Natural killer cell (primary cell): ENCODE measurements around the gene MAP3K20. TPM values are rescaled to one million over a fixed set of nuclear protein-coding genes. Genes with fewer than 3 reads are reported as not detected.

ENCODE experiments used
- ATAC-seq, 3 donors: fragments of 150-1000 bp in 2 of 3; fragments of 200-7000 bp in 1 of 3; cut with Tn5 transposase; 1 replicate in 1 of 3; 2 replicates in 2 of 3; pipeline ENCODE4 v1.10.0; 2021; ENCODE audit warnings: mild to moderate bottlenecking in 2 of 3, moderate library complexity in 2 of 3
- DNase-seq, 2 donors: peaks; one replicate each; pipeline versions ENCODE4 v3.0.0 to v3.0.0-alpha.2; 2013 to 2021; ENCODE audit warnings: mixed read lengths in 1 of 2
- H3K27ac ChIP-seq: one replicate; pipeline ENCODE4 v1.5.1; 2013; ENCODE audit warnings: mild to moderate bottlenecking, low read length
- H3K27me3 ChIP-seq: one replicate; pipeline ENCODE4 v1.6.1; 2013; ENCODE audit warnings: low read length; ENCODE audit not compliant: control insufficient read depth, insufficient read depth
- H3K36me3 ChIP-seq: one replicate; pipeline ENCODE4 v1.6.1; 2013; ENCODE audit warnings: low read length; ENCODE audit not compliant: control insufficient read depth, insufficient read depth
- H3K4me1 ChIP-seq: one replicate; pipeline ENCODE4 v1.6.1; 2013; ENCODE audit warnings: low read length; ENCODE audit not compliant: control insufficient read depth, insufficient read depth
- H3K4me3 ChIP-seq: one replicate; pipeline ENCODE4 v1.5.1; 2013; ENCODE audit warnings: low read length
- H3K9me3 ChIP-seq: one replicate; pipeline ENCODE4 v1.6.1; 2013; ENCODE audit warnings: low read length; ENCODE audit not compliant: control insufficient read depth, insufficient read depth
- H3K27ac Mint-ChIP-seq, 2 donors: one replicate each; pipeline ENCODE4 v1.8.0; 2022; ENCODE audit warnings: mild to moderate bottlenecking in 2 of 2, mixed read lengths in 2 of 2, moderate library complexity in 1 of 2
- H3K27me3 Mint-ChIP-seq, 2 donors: one replicate each; pipeline ENCODE4 v1.8.0; 2022; ENCODE audit warnings: low read depth in 2 of 2, mixed read lengths in 2 of 2
- H3K36me3 Mint-ChIP-seq: one replicate; pipeline ENCODE4 v1.8.0; 2022; ENCODE audit warnings: mixed read lengths
- H3K4me1 Mint-ChIP-seq, 2 donors: one replicate each; pipeline ENCODE4 v1.8.0; 2022; ENCODE audit warnings: mixed read lengths in 2 of 2
- H3K4me3 Mint-ChIP-seq: one replicate; pipeline ENCODE4 v1.8.0; 2022; ENCODE audit warnings: mild to moderate bottlenecking, moderate library complexity, mixed read lengths
- H3K9me3 Mint-ChIP-seq, 2 donors: one replicate each; pipeline ENCODE4 v1.8.0; 2022; ENCODE audit warnings: mixed read lengths in 2 of 2
- CTCF ChIP-seq: fragments of 200-600 bp; IDR thresholded peaks from one replicate; pipeline ENCODE4 v1.8.0; 2022; ENCODE audit warnings: antibody characterized with exemption
- WGBS: methylation state at CpG from one replicate; pipeline ENCODE4 v1.1.7; 2013; ENCODE audit warnings: missing lambda C conversion rate; ENCODE audit not compliant: insufficient coverage; 5-methylcytosine and 5-hydroxymethylcytosine counted together
- intact Hi-C: fragments of 100-400 bp; cut with micrococcal nuclease; formaldehyde crosslinking; loops from one replicate; pipeline ENCODE4 v1.14.2; 2022
- total RNA-seq, 4 donors: library from RNA; stranded (reverse); fragments of 120-200 nt in 1 of 4; gene quantifications; one replicate each; pipeline versions ENCODE4 v1.2.3 to v1.2.4, GENCODE V29; 2013 to 2022

The MAP3K20 gene
- total RNA-seq, 3 donors from 2014 or later (not counting 1 experiment from before 2014, with no cell fraction given), result 1.6 to 3.0 (median 2.5) TPM

- Histone ChIP-seq H3K27me3 (no peaks in the 10 kb centered on the region), H3K4me3 (no peak overlapping the region), H3K9me3 (no peaks in the 10 kb centered on the region), H3K4me1 (peaks cover 7% of the 10 kb centered on the region), H3K27ac (peak overlapping the region; percentile 73), H3K36me3 (no peaks in the 10 kb centered on the region)
- H3K4me1 Mint-ChIP-seq, result peaks cover 44 to 48% of the 10 kb centered on the region in 2 donors
- H3K36me3 Mint-ChIP-seq, result no peaks in the 10 kb centered on the region
- peak overlapping the region; percentile 67 for H3K4me3 Mint-ChIP-seq
- intact Hi-C loops, result no loop called here
- H3K9me3 Mint-ChIP-seq, result peaks cover 3% of the 10 kb centered on the region in 2 donors
- H3K27ac Mint-ChIP-seq, result peak overlapping the region; percentile 88 to 92
- DNase-seq, result peak; percentile 60 to 81
- 43% methylated on average over 4 of the region's 4 CpGs for WGBS
- peak; percentile 85 to 94 (median 90) for ATAC-seq
- H3K27me3 Mint-ChIP-seq, result peaks cover 0 to 1% of the 10 kb centered on the region in 2 donors
- TF ChIP-seq CTCF, result no peak
Measured at GRCh38 chr2:173149491-173149890, 73.8 kb downstream of the MAP3K20 start.

GRCh38 chr2:173150087-173150486 is 74.4 kb downstream of the MAP3K20 start:
- no peaks in the 10 kb centered on the region for H3K36me3 ChIP-seq
- peak overlapping the region; percentile 88 to 92 for H3K27ac Mint-ChIP-seq

GRCh38 chr2:173150963-173151362 is 75.3 kb downstream of the MAP3K20 start:
- Mint-ChIP-seq H3K4me3 (no peak overlapping the region), H3K36me3 (no peaks in the 10 kb centered on the region), H3K4me1 (peaks cover 38 to 43% of the 10 kb centered on the region in 2 donors), H3K9me3 (peaks cover 3% of the 10 kb centered on the region in 2 donors), H3K27ac (peak overlapping the region; percentile 49 to 88), H3K27me3 (peaks cover 0 to 7% of the 10 kb centered on the region in 2 donors)
- Histone ChIP-seq H3K4me1 (peaks cover 7% of the 10 kb centered on the region), H3K4me3 (no peak overlapping the region), H3K36me3 (no peaks in the 10 kb centered on the region), H3K27ac (no peak overlapping the region), H3K27me3 (no peaks in the 10 kb centered on the region), H3K9me3 (no peaks in the 10 kb centered on the region)
- no peak for DNase-seq
- intact Hi-C loops, result no loop called here
- TF ChIP-seq CTCF, result no peak
- ATAC-seq, result no peak

More at GRCh38 chr2:173150087-173150486, 74.4 kb downstream of the MAP3K20 start:
- Histone ChIP-seq H3K27ac (peak overlapping the region; percentile 73), H3K4me1 (peaks cover 7% of the 10 kb centered on the region), H3K9me3 (no peaks in the 10 kb centered on the region), H3K27me3 (no peaks in the 10 kb centered on the region), H3K4me3 (no peak overlapping the region)
- H3K36me3 Mint-ChIP-seq, result no peaks in the 10 kb centered on the region
- 77% methylated on average over 2 of the region's 2 CpGs for WGBS
- intact Hi-C loops, result no loop called here
- ATAC-seq (no peak), DNase-seq (no peak)
- peaks cover 3% of the 10 kb centered on the region in 2 donors for H3K9me3 Mint-ChIP-seq
- no peak for TF ChIP-seq CTCF
- peaks cover 42 to 47% of the 10 kb centered on the region in 2 donors for H3K4me1 Mint-ChIP-seq
- peak overlapping the region; percentile 67 for H3K4me3 Mint-ChIP-seq
- H3K27me3 Mint-ChIP-seq, result peaks cover 0 to 7% of the 10 kb centered on the region in 2 donors
